NCI-H2029 (cell line): ENCODE data around the gene SRGAP1.
"Not testable (repeated sequence)": the region's sequence is repeated elsewhere in the genome, so short reads cannot be mapped to it uniquely, and the experiment has no call there.

Experiments used
- DNase-seq: peaks from one replicate; lab custom pipeline; 2025; lab: John Stamatoyannopoulos, UW

SRGAP1 gene

GRCh38 chr12:63869656-63870055, 25.2 kb downstream of the SRGAP1 start:
- no peak for DNase-seq

GRCh38 chr12:63870838-63871237, 26.3 kb downstream of the SRGAP1 start:
- no peak for DNase-seq

- no peak for DNase-seq
Observed at GRCh38 chr12:63874897-63875480, 30.5 kb downstream of the SRGAP1 start.

GRCh38 chr12:63875703-63876102, 31.2 kb downstream of the SRGAP1 start:
- no peak for DNase-seq

- DNase-seq = no peak
Observed at GRCh38 chr12:63876980-63877379, 32.5 kb downstream of the SRGAP1 start.

GRCh38 chr12:63877693-63878092, 33.2 kb downstream of the SRGAP1 start:
- DNase-seq = no peak

GRCh38 chr12:63880235-63880634, 35.7 kb downstream of the SRGAP1 start:
- not testable (repeated sequence) for DNase-seq

- DNase-seq = no peak
Observed at GRCh38 chr12:63880742-63881263, 36.3 kb downstream of the SRGAP1 start.

- DNase-seq = peak; percentile 63
Observed at GRCh38 chr12:63882844-63883243, 38.3 kb downstream of the SRGAP1 start.

- DNase-seq = no peak
Observed at GRCh38 chr12:63885401-63885800, 40.9 kb downstream of the SRGAP1 start.

- no peak for DNase-seq
Observed at GRCh38 chr12:63888908-63889635, 44.6 kb downstream of the SRGAP1 start.

- no peak for DNase-seq
Observed at GRCh38 chr12:63889721-63890509, 45.4 kb downstream of the SRGAP1 start.

GRCh38 chr12:63893170-63893569, 48.7 kb downstream of the SRGAP1 start:
- DNase-seq = no peak

- DNase-seq = no peak
Observed at GRCh38 chr12:63894132-63894531, 49.6 kb downstream of the SRGAP1 start.

GRCh38 chr12:63895841-63896240, 51.3 kb downstream of the SRGAP1 start:
- DNase-seq = no peak

GRCh38 chr12:63897931-63898330, 53.4 kb downstream of the SRGAP1 start:
- DNase-seq = no peak

GRCh38 chr12:63898764-63899337, 54.4 kb downstream of the SRGAP1 start:
- DNase-seq = no peak

- no peak for DNase-seq
Observed at GRCh38 chr12:63899396-63899795, 54.9 kb downstream of the SRGAP1 start.

GRCh38 chr12:63900922-63901793, 56.7 kb downstream of the SRGAP1 start:
- no peak for DNase-seq

- DNase-seq = no peak
Observed at GRCh38 chr12:63904653-63905052, 60.2 kb downstream of the SRGAP1 start.

GRCh38 chr12:63905544-63905943, 61.0 kb downstream of the SRGAP1 start:
- no peak for DNase-seq
